ENCODE measurements around the gene TTPAL. TPM values are rescaled to one million over a fixed set of nuclear protein-coding genes. Genes with fewer than 3 reads are reported as not detected.

The TTPAL gene
- total RNA-seq, 1 donor from 2014 or later = 22.3 TPM

GRCh38 chr20:44481719-44482416 is 6.2 kb downstream of the TTPAL start:
- H3K4me1 Mint-ChIP-seq = peaks cover 4% of the 10 kb centered on the region
- H3K9me3 Mint-ChIP-seq = no peaks in the 10 kb centered on the region
- no peak for DNase-seq (ENCODE audit: low read depth, low spot score)
- no peak overlapping the region for H3K4me3 Mint-ChIP-seq
- peaks cover 3% of the 10 kb centered on the region for H3K36me3 Mint-ChIP-seq (ENCODE audit: low read depth)
- no peaks in the 10 kb centered on the region for H3K27me3 Mint-ChIP-seq (ENCODE audit: low read depth)
- H3K27ac Mint-ChIP-seq (ENCODE audit: unreplicated experiment) = no peak overlapping the region
- no peak for TF ChIP-seq CTCF (conservative IDR thresholded peaks at IDR 0.05)

GRCh38 chr20:44483112-44483511 is 7.4 kb downstream of the TTPAL start:
- no peaks in the 10 kb centered on the region for H3K4me1 Mint-ChIP-seq
- no peak overlapping the region for H3K27ac Mint-ChIP-seq (ENCODE audit: unreplicated experiment)
- no peaks in the 10 kb centered on the region for H3K9me3 Mint-ChIP-seq
- no peaks in the 10 kb centered on the region for H3K27me3 Mint-ChIP-seq (ENCODE audit: low read depth)
- H3K36me3 Mint-ChIP-seq (ENCODE audit: low read depth) = peaks cover 3% of the 10 kb centered on the region
- no peak for TF ChIP-seq CTCF (conservative IDR thresholded peaks at IDR 0.05)
- DNase-seq (ENCODE audit: low read depth, low spot score) = no peak
- no peak overlapping the region for H3K4me3 Mint-ChIP-seq

GRCh38 chr20:44485078-44485829 is 9.6 kb downstream of the TTPAL start:
- Mint-ChIP-seq H3K4me1 (no peaks in the 10 kb centered on the region), H3K4me3 (no peak overlapping the region), H3K9me3 (no peaks in the 10 kb centered on the region), H3K27me3 (ENCODE audit: low read depth) (no peaks in the 10 kb centered on the region), H3K27ac (ENCODE audit: unreplicated experiment) (no peak overlapping the region), H3K36me3 (ENCODE audit: low read depth) (peaks cover 3% of the 10 kb centered on the region)
- DNase-seq (ENCODE audit: low read depth, low spot score) = no peak
- TF ChIP-seq CTCF (conservative IDR thresholded peaks at IDR 0.05) = no peak

GRCh38 chr20:44485830-44486198 is 10.1 kb downstream of the TTPAL start:
- no peak for TF ChIP-seq CTCF (conservative IDR thresholded peaks at IDR 0.05)
- Mint-ChIP-seq H3K9me3 (no peaks in the 10 kb centered on the region), H3K4me1 (no peaks in the 10 kb centered on the region), H3K27ac (ENCODE audit: unreplicated experiment) (no peak overlapping the region), H3K27me3 (ENCODE audit: low read depth) (no peaks in the 10 kb centered on the region), H3K36me3 (ENCODE audit: low read depth) (peaks cover 3% of the 10 kb centered on the region), H3K4me3 (no peak overlapping the region)
- no peak for DNase-seq (ENCODE audit: low read depth, low spot score)

GRCh38 chr20:44488551-44488950 is 12.9 kb downstream of the TTPAL start:
- DNase-seq (ENCODE audit: low read depth, low spot score) = no peak
- Mint-ChIP-seq H3K4me1 (no peaks in the 10 kb centered on the region), H3K27me3 (ENCODE audit: low read depth) (no peaks in the 10 kb centered on the region), H3K9me3 (no peaks in the 10 kb centered on the region), H3K4me3 (no peak overlapping the region), H3K36me3 (ENCODE audit: low read depth) (peaks cover 3% of the 10 kb centered on the region), H3K27ac (ENCODE audit: unreplicated experiment) (peak overlapping the region; percentile 17)
- no peak for TF ChIP-seq CTCF (conservative IDR thresholded peaks at IDR 0.05)
